Mesenchymal stem cell (in vitro differentiated cells and primary cell): ENCODE results near the gene DEFB114.

Experiments used
- DNase-seq: peaks from one replicate; pipeline ENCODE4 v3.0.0-alpha.2; 2013
- H2AFZ ChIP-seq: one replicate; pipeline ENCODE4 v1.6.1; 2013; ENCODE audit warnings: low read depth, mild to moderate bottlenecking, control low read depth, inconsistent platforms, low read length, moderate library complexity
- H2AK5ac ChIP-seq: 2 replicates; pipeline ENCODE4 v1.6.1; 2013; ENCODE audit warnings: low read length, moderate library complexity, mild to moderate bottlenecking, inconsistent platforms; ENCODE audit not compliant: severe bottlenecking
- H2BK120ac ChIP-seq: one replicate; pipeline ENCODE4 v1.6.1; 2013; ENCODE audit warnings: low read depth, mild to moderate bottlenecking, inconsistent platforms, low read length, moderate library complexity
- H2BK12ac ChIP-seq, 2 experiments: one replicate each; pipeline ENCODE4 v1.6.1; 2013; ENCODE audit warnings: inconsistent platforms in 2 of 2, low read length in 2 of 2, mild to moderate bottlenecking in 2 of 2, moderate library complexity in 2 of 2, control low read depth in 1 of 2
- H2BK15ac ChIP-seq: one replicate; pipeline ENCODE4 v1.6.1; 2013; ENCODE audit warnings: mild to moderate bottlenecking, low read depth, inconsistent platforms; ENCODE audit not compliant: poor library complexity, severe bottlenecking
- H2BK5ac ChIP-seq: 2 replicates; pipeline ENCODE4 v1.6.1; 2013; ENCODE audit warnings: low read depth, mild to moderate bottlenecking, low read length, control low read depth, inconsistent platforms; ENCODE audit not compliant: poor library complexity, severe bottlenecking
- H3K14ac ChIP-seq, 2 experiments: one replicate each; pipeline ENCODE4 v1.6.1; 2013; ENCODE audit warnings: inconsistent platforms in 2 of 2, low read length in 2 of 2, control low read depth in 1 of 2, mild to moderate bottlenecking in 1 of 2, moderate library complexity in 1 of 2
- H3K18ac ChIP-seq, 2 experiments: one replicate each; pipeline ENCODE4 v1.6.1; 2013; ENCODE audit warnings: inconsistent platforms in 2 of 2, low read length in 2 of 2, control low read depth in 1 of 2, low read depth in 1 of 2, mild to moderate bottlenecking in 1 of 2
- H3K23ac ChIP-seq, 2 experiments: one replicate each; pipeline ENCODE4 v1.6.1; 2013; ENCODE audit warnings: inconsistent platforms in 2 of 2, low read length in 2 of 2, mild to moderate bottlenecking in 2 of 2, moderate library complexity in 2 of 2, control low read depth in 1 of 2
- H3K27ac ChIP-seq: 2 replicates; pipeline ENCODE4 v1.5.1; 2013; ENCODE audit warnings: mild to moderate bottlenecking, moderate library complexity, low read length, control low read depth, inconsistent platforms; ENCODE audit not compliant: poor library complexity, severe bottlenecking
- H3K27me3 ChIP-seq, 2 experiments: 2 replicates each; pipeline versions ENCODE4 v1.6.1 to v1.7.0; 2013; ENCODE audit warnings: low read length in 2 of 2, mild to moderate bottlenecking in 2 of 2, moderate library complexity in 2 of 2, control low read depth in 1 of 2, inconsistent platforms in 1 of 2; ENCODE audit not compliant: control insufficient read depth in 1 of 2, insufficient read depth in 1 of 2
- H3K36me3 ChIP-seq, 2 experiments: 2 replicates each; pipeline versions ENCODE4 v1.6.1 to v1.7.0; 2013; ENCODE audit warnings: low read length in 2 of 2, control low read depth in 1 of 2, inconsistent platforms in 1 of 2, low read depth in 1 of 2, mild to moderate bottlenecking in 1 of 2; ENCODE audit not compliant: insufficient read depth in 2 of 2, control insufficient read depth in 1 of 2
- H3K4ac ChIP-seq, 2 experiments: one replicate each; pipeline ENCODE4 v1.6.1; 2013; ENCODE audit warnings: inconsistent platforms in 2 of 2, low read length in 2 of 2, mild to moderate bottlenecking in 2 of 2, moderate library complexity in 2 of 2, control low read depth in 1 of 2, low read depth in 1 of 2
- H3K4me1 ChIP-seq: 2 replicates; pipeline ENCODE4 v1.6.1; 2013; ENCODE audit warnings: low read depth, low read length, control low read depth; ENCODE audit not compliant: control insufficient read depth, insufficient read depth
- H3K4me2 ChIP-seq: 2 replicates; pipeline ENCODE4 v1.6.1; 2013; ENCODE audit warnings: low read length, mild to moderate bottlenecking, inconsistent platforms; ENCODE audit not compliant: poor library complexity, severe bottlenecking
- H3K4me3 ChIP-seq, 2 experiments: 2 replicates each; pipeline versions ENCODE4 v1.5.1 to v1.7.0; 2013; ENCODE audit warnings: low read length in 2 of 2, mild to moderate bottlenecking in 2 of 2, control low read depth in 1 of 2, low read depth in 1 of 2; ENCODE audit not compliant: insufficient read depth in 1 of 2
- H3K79me1 ChIP-seq: replicated peaks from 2 replicates; pipeline ENCODE4 v1.6.1; 2013; ENCODE audit warnings: mild to moderate bottlenecking, control low read depth, low read length, inconsistent platforms; ENCODE audit not compliant: poor library complexity, severe bottlenecking
- H3K9ac ChIP-seq: 2 replicates; pipeline ENCODE4 v1.7.0; 2013; ENCODE audit warnings: mild to moderate bottlenecking, low read length, moderate library complexity
- H3K9me3 ChIP-seq: 2 replicates; pipeline ENCODE4 v1.7.0; 2013; ENCODE audit warnings: mild to moderate bottlenecking, low read length; ENCODE audit not compliant: control insufficient read depth
- H4K8ac ChIP-seq: one replicate; pipeline ENCODE4 v1.6.1; 2013; ENCODE audit warnings: inconsistent platforms, mild to moderate bottlenecking, low read length, moderate library complexity
- H4K91ac ChIP-seq: one replicate; pipeline ENCODE4 v1.6.1; 2013; ENCODE audit warnings: mild to moderate bottlenecking, low read length, inconsistent platforms
- WGBS: methylation state at CpG from one replicate; pipeline ENCODE4 v1.1.7; 2013; ENCODE audit warnings: mixed read lengths; 5-methylcytosine and 5-hydroxymethylcytosine counted together

The DEFB114 gene

GRCh38 chr6:49951926-49952325 is 12.0 kb downstream of the DEFB114 start:
- WGBS: 57% methylated on average over 2 of the region's 2 CpGs
- Histone ChIP-seq H3K18ac (no peak overlapping the region), H3K36me3 (no peaks in the 10 kb centered on the region), H2BK120ac (no peak overlapping the region), H2BK12ac (no peak overlapping the region), H3K23ac (no peak overlapping the region), H3K4ac (no peak overlapping the region), H3K4me1 (no peaks in the 10 kb centered on the region), H3K14ac (no peak overlapping the region), H4K91ac (no peak overlapping the region), H3K9me3 (no peaks in the 10 kb centered on the region), H3K9ac (no peak overlapping the region), H3K79me1 (no peaks in the 10 kb centered on the region), H2AK5ac (no peak overlapping the region), H2BK15ac (no peak overlapping the region), H2AFZ (no peak overlapping the region), H3K4me2 (no peak overlapping the region), H2BK5ac (no peak overlapping the region), H4K8ac (no peak overlapping the region), H3K27me3 (no peaks in the 10 kb centered on the region), H3K4me3 (no peak overlapping the region), H3K27ac (no peak overlapping the region)
- DNase-seq: no peak

DNA sequence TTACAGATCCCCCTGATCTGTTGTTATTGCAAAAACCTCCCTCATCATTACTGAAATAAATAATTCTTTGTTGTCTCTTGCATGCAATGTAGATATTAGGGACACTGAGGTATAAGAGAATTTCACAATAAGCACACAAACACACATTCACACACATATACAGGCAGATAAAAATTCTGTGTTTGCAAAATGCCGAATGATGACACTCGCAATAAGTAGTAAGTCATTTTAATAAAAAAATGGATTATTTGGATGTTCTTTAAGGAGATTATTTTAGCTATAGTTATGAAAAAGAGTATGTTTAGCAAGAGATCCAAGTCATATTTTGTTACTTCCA is 13.6 kb downstream of the DEFB114 start:
- no CpG with 5 or more reads among the region's 2 CpGs for WGBS
- H3K79me1 ChIP-seq: no peaks in the 10 kb centered on the region
- H3K23ac ChIP-seq: no peak overlapping the region
- no peaks in the 10 kb centered on the region for H3K27me3 ChIP-seq
- no peak overlapping the region for H3K4ac ChIP-seq
- H2BK5ac ChIP-seq: no peak overlapping the region
- no peaks in the 10 kb centered on the region for H3K9me3 ChIP-seq
- H3K9ac ChIP-seq: no peak overlapping the region
- H2BK120ac ChIP-seq: no peak overlapping the region
- H2AK5ac ChIP-seq: no peak overlapping the region
- no peak for DNase-seq
- H3K4me2 ChIP-seq: no peak overlapping the region
- H2BK15ac ChIP-seq: no peak overlapping the region
- H4K91ac ChIP-seq: no peak overlapping the region
- H3K4me3 ChIP-seq: no peak overlapping the region
- no peaks in the 10 kb centered on the region for H3K4me1 ChIP-seq
- H4K8ac ChIP-seq: no peak overlapping the region
- no peaks in the 10 kb centered on the region for H3K36me3 ChIP-seq
- no peak overlapping the region for H2AFZ ChIP-seq
- H2BK12ac ChIP-seq: no peak overlapping the region
- H3K14ac ChIP-seq: no peak overlapping the region
- H3K18ac ChIP-seq: no peak overlapping the region
- no peak overlapping the region for H3K27ac ChIP-seq

GRCh38 chr6:49949062-49949461 is 14.9 kb downstream of the DEFB114 start:
- H3K9ac ChIP-seq: no peak overlapping the region
- no peak overlapping the region for H2BK120ac ChIP-seq
- H3K27ac ChIP-seq: no peak overlapping the region
- no peak overlapping the region for H4K91ac ChIP-seq
- H2BK15ac ChIP-seq: no peak overlapping the region
- H4K8ac ChIP-seq: no peak overlapping the region
- no peaks in the 10 kb centered on the region for H3K4me1 ChIP-seq
- DNase-seq: no peak
- 84% methylated on average over 4 of the region's 4 CpGs for WGBS
- H3K27me3 ChIP-seq: no peaks in the 10 kb centered on the region
- no peak overlapping the region for H2BK5ac ChIP-seq
- H2BK12ac ChIP-seq: no peak overlapping the region
- H3K36me3 ChIP-seq: no peaks in the 10 kb centered on the region
- H3K4me2 ChIP-seq: no peak overlapping the region
- H2AFZ ChIP-seq: no peak overlapping the region
- H3K18ac ChIP-seq: no peak overlapping the region
- H3K79me1 ChIP-seq: no peaks in the 10 kb centered on the region
- no peak overlapping the region for H3K23ac ChIP-seq
- no peak overlapping the region for H3K4me3 ChIP-seq
- H2AK5ac ChIP-seq: no peak overlapping the region
- H3K9me3 ChIP-seq: peaks cover 5% of the 10 kb centered on the region
- H3K4ac ChIP-seq: no peak overlapping the region
- no peak overlapping the region for H3K14ac ChIP-seq

DNA sequence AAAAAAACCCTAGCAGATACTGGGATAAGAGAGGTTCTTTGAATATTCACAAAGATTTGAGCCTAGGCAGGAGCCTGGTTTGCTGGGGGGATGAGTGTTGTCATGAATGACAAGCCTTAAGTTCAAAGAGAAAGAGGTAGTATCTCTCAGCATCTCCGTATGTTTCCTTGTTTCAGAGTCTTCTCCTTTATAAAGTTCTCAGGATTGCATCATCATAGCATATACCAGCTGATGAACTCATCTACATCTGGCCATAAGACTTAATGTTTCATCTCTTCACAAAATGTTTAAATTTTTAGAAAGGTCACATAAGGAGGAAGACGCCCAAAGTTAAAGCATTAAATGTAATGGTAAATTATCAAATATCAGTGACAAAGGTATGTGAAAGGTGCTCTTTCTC is 17.1 kb downstream of the DEFB114 start:
- Histone ChIP-seq H4K91ac (no peak overlapping the region), H3K36me3 (no peaks in the 10 kb centered on the region), H2BK120ac (no peak overlapping the region), H2AFZ (no peak overlapping the region), H3K9ac (no peak overlapping the region), H3K4me1 (no peaks in the 10 kb centered on the region), H4K8ac (no peak overlapping the region), H2BK12ac (no peak overlapping the region), H2AK5ac (no peak overlapping the region), H3K23ac (no peak overlapping the region), H3K4ac (no peak overlapping the region), H3K4me2 (no peak overlapping the region), H3K9me3 (peaks cover 5% of the 10 kb centered on the region), H2BK15ac (no peak overlapping the region), H3K18ac (no peak overlapping the region), H3K4me3 (no peak overlapping the region), H3K27me3 (no peaks in the 10 kb centered on the region), H3K14ac (no peak overlapping the region), H3K27ac (no peak overlapping the region), H3K79me1 (no peaks in the 10 kb centered on the region), H2BK5ac (no peak overlapping the region)
- WGBS: no CpG with 5 or more reads among the region's 2 CpGs
- no peak for DNase-seq
